WTC11 (cell line): ENCODE results near the gene LAPTM5.

Experiments used
- ATF1 ChIP-seq: sonication (generic); formaldehyde crosslinking; IDR thresholded peaks from 2 replicates; pipeline ENCODE4 v1.8.1; 2023; ENCODE audit warnings: mild to moderate bottlenecking, moderate library complexity, missing genetic modification reagents
- SP1 ChIP-seq: sonication (generic); formaldehyde crosslinking; conservative IDR thresholded peaks from 2 replicates; pipeline ENCODE4 v1.8.1; 2022; ENCODE audit warnings: missing genetic modification reagents
- ZBTB21 ChIP-seq: sonication (generic); formaldehyde crosslinking; IDR thresholded peaks from 2 replicates; pipeline ENCODE4 v1.8.1; 2023; ENCODE audit warnings: mild to moderate bottlenecking, missing genetic modification reagents, borderline replicate concordance
- ZNF121 ChIP-seq: sonication (generic); formaldehyde crosslinking; IDR thresholded peaks from 2 replicates; pipeline ENCODE4 v1.8.0; 2023; ENCODE audit warnings: missing genetic modification reagents
- TF ChIP-seq, protein P1 (sequence below): sonication (generic); formaldehyde crosslinking; IDR thresholded peaks from 2 replicates; pipeline ENCODE4 v1.8.0; 2023; ENCODE audit warnings: mild to moderate bottlenecking, missing genetic modification reagents
- TF ChIP-seq, protein P2 (sequence below): sonication (generic); formaldehyde crosslinking; IDR thresholded peaks from 2 replicates; pipeline ENCODE4 v1.8.0; 2022; ENCODE audit warnings: mild to moderate bottlenecking, missing genetic modification reagents
- TF ChIP-seq, protein P3 (sequence below): sonication (generic); formaldehyde crosslinking; IDR thresholded peaks from 2 replicates; pipeline ENCODE4 v1.8.1; 2023; ENCODE audit warnings: mild to moderate bottlenecking, missing genetic modification reagents, moderate library complexity
- TF ChIP-seq, protein P4 (sequence below): sonication (generic); formaldehyde crosslinking; IDR thresholded peaks from 2 replicates; pipeline ENCODE4 v1.8.0; 2023; ENCODE audit warnings: missing genetic modification reagents
- TF ChIP-seq, protein P5 (sequence below): fragments of 200-600 bp; IDR thresholded peaks from 2 replicates; pipeline ENCODE4 v1.8.0; 2022; ENCODE audit warnings: antibody characterized with exemption
- TF ChIP-seq, protein P6 (sequence below): sonication (generic); formaldehyde crosslinking; IDR thresholded peaks from 2 replicates; pipeline ENCODE4 v1.8.1; 2022; ENCODE audit warnings: mild to moderate bottlenecking, missing genetic modification reagents, moderate library complexity, borderline replicate concordance
- TF ChIP-seq, protein P7 (sequence below): sonication (generic); formaldehyde crosslinking; IDR thresholded peaks from 2 replicates; pipeline ENCODE4 v1.8.1; 2022; ENCODE audit warnings: low read depth, missing genetic modification reagents, borderline replicate concordance

DNA sequence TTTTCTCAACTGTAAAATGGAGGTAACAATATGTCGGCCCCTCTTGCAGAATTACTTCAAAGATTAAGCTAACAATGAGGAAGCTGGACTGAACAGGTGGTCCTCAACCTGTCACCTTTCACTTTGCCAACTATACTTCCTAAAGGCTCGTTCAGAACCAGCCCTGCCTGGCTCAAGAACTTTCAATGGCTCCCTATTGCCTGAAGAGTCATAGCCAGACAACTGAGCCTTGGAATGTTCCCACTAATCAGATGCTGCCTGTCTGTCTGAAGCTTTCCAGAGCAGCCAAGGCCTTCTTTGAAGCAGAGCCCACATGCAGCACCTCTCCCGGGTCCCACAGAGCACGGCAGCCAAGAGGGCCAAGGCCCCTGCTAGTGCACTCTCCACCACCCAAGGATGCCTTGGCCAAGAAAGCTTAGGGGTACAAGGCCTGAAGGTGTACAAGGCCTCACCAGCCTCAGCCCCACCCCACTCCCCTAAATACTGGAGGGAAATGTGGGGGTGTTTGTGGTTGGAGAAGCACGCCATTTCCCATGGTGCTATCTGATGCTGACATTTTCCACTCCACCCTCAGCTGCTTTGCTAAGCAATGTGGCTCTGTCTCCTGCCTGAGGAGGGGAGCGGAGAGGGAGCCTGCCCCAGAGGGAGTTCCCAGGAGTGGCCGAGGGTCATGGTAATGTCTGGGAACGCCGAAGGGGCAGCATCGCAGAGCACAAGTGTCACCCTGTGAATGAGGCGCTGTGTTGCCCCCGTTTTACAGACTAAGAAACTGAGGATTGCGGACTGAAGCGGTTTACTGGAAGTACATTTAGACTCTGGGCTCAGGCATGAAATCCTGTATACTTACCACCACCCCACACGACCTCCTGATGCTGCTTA, 8.2 kb upstream of the LAPTM5 start:
- TF ChIP-seq ZBTB21 (CRISPR knock-in tag) (no peak), SP1 (CRISPR knock-in tag) (no peak), ATF1 (CRISPR knock-in tag) (no peak), ZNF121 (CRISPR knock-in tag) (no peak)
- TF ChIP-seq, protein P1, sequence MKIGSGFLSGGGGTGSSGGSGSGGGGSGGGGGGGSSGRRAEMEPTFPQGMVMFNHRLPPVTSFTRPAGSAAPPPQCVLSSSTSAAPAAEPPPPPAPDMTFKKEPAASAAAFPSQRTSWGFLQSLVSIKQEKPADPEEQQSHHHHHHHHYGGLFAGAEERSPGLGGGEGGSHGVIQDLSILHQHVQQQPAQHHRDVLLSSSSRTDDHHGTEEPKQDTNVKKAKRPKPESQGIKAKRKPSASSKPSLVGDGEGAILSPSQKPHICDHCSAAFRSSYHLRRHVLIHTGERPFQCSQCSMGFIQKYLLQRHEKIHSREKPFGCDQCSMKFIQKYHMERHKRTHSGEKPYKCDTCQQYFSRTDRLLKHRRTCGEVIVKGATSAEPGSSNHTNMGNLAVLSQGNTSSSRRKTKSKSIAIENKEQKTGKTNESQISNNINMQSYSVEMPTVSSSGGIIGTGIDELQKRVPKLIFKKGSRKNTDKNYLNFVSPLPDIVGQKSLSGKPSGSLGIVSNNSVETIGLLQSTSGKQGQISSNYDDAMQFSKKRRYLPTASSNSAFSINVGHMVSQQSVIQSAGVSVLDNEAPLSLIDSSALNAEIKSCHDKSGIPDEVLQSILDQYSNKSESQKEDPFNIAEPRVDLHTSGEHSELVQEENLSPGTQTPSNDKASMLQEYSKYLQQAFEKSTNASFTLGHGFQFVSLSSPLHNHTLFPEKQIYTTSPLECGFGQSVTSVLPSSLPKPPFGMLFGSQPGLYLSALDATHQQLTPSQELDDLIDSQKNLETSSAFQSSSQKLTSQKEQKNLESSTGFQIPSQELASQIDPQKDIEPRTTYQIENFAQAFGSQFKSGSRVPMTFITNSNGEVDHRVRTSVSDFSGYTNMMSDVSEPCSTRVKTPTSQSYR (CRISPR knock-in tag) = no peak
- TF ChIP-seq, protein P2, sequence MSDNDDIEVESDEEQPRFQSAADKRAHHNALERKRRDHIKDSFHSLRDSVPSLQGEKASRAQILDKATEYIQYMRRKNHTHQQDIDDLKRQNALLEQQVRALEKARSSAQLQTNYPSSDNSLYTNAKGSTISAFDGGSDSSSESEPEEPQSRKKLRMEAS (CRISPR knock-in tag) = no peak
- TF ChIP-seq, protein P3, sequence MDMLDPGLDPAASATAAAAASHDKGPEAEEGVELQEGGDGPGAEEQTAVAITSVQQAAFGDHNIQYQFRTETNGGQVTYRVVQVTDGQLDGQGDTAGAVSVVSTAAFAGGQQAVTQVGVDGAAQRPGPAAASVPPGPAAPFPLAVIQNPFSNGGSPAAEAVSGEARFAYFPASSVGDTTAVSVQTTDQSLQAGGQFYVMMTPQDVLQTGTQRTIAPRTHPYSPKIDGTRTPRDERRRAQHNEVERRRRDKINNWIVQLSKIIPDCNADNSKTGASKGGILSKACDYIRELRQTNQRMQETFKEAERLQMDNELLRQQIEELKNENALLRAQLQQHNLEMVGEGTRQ = no peak
- TF ChIP-seq, protein P4, sequence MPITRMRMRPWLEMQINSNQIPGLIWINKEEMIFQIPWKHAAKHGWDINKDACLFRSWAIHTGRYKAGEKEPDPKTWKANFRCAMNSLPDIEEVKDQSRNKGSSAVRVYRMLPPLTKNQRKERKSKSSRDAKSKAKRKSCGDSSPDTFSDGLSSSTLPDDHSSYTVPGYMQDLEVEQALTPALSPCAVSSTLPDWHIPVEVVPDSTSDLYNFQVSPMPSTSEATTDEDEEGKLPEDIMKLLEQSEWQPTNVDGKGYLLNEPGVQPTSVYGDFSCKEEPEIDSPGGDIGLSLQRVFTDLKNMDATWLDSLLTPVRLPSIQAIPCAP (CRISPR knock-in tag) = no peak
- TF ChIP-seq, protein P5, sequence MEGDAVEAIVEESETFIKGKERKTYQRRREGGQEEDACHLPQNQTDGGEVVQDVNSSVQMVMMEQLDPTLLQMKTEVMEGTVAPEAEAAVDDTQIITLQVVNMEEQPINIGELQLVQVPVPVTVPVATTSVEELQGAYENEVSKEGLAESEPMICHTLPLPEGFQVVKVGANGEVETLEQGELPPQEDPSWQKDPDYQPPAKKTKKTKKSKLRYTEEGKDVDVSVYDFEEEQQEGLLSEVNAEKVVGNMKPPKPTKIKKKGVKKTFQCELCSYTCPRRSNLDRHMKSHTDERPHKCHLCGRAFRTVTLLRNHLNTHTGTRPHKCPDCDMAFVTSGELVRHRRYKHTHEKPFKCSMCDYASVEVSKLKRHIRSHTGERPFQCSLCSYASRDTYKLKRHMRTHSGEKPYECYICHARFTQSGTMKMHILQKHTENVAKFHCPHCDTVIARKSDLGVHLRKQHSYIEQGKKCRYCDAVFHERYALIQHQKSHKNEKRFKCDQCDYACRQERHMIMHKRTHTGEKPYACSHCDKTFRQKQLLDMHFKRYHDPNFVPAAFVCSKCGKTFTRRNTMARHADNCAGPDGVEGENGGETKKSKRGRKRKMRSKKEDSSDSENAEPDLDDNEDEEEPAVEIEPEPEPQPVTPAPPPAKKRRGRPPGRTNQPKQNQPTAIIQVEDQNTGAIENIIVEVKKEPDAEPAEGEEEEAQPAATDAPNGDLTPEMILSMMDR = no peak
- TF ChIP-seq, protein P6, sequence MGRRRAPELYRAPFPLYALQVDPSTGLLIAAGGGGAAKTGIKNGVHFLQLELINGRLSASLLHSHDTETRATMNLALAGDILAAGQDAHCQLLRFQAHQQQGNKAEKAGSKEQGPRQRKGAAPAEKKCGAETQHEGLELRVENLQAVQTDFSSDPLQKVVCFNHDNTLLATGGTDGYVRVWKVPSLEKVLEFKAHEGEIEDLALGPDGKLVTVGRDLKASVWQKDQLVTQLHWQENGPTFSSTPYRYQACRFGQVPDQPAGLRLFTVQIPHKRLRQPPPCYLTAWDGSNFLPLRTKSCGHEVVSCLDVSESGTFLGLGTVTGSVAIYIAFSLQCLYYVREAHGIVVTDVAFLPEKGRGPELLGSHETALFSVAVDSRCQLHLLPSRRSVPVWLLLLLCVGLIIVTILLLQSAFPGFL (CRISPR knock-in tag) = no peak
- TF ChIP-seq, protein P7, sequence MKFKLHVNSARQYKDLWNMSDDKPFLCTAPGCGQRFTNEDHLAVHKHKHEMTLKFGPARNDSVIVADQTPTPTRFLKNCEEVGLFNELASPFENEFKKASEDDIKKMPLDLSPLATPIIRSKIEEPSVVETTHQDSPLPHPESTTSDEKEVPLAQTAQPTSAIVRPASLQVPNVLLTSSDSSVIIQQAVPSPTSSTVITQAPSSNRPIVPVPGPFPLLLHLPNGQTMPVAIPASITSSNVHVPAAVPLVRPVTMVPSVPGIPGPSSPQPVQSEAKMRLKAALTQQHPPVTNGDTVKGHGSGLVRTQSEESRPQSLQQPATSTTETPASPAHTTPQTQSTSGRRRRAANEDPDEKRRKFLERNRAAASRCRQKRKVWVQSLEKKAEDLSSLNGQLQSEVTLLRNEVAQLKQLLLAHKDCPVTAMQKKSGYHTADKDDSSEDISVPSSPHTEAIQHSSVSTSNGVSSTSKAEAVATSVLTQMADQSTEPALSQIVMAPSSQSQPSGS (CRISPR knock-in tag) = no peak
